HG03354 (cell line): ENCODE measurements around the gene SERPINB11.
A peak's percentile ranks its signal among the peaks of the same experiment; 100 is the strongest.
"Not testable (repeated sequence)": the region's sequence is repeated elsewhere in the genome, so short reads cannot be mapped to it uniquely, and the experiment has no call there.

Experiments
- ATAC-seq: cut with Tn5 transposase; IDR thresholded peaks from one replicate; pipeline ENCODE4 v1.9.1; 2021; ENCODE audit warnings: mild to moderate bottlenecking; ENCODE audit not compliant: unreplicated experiment, poor library complexity, severe bottlenecking

SERPINB11 gene, protein sequence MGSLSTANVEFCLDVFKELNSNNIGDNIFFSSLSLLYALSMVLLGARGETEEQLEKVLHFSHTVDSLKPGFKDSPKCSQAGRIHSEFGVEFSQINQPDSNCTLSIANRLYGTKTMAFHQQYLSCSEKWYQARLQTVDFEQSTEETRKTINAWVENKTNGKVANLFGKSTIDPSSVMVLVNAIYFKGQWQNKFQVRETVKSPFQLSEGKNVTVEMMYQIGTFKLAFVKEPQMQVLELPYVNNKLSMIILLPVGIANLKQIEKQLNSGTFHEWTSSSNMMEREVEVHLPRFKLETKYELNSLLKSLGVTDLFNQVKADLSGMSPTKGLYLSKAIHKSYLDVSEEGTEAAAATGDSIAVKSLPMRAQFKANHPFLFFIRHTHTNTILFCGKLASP

GRCh38 chr18:63702660-63703059 lies at the start of gene SERPINB11:
TSS of gene SERPINB11 (plus strand) at chr18:63702960. CDS start at chr18:63710194, 7,234 bp downstream.
- no peak for ATAC-seq

- ATAC-seq, result not testable (repeated sequence)
Measured at GRCh38 chr18:63658920-63659319, 43.8 kb upstream of the SERPINB11 start.

DNA sequence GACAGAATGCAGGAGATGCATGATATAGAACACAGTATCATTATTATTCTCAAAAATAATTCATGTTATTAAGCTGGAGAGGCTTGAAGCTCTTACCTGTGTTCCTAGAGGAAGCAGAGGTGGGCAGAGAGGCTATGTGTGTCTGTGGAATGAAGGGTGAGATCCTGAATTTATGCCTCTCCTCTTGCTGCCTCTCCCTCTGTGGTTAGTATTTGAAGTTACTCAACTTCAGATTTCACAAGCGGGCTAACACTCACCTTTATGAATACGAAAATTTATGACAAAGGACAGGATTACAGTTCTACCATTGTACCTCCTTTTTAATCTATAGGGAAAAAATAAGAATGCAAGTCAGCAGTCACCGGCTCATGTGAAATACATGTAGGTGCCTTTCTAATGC lies 41.0 kb upstream of the SERPINB11 start, which contains the start of gene SERPINB3:
Gene SERPINB3, minus strand, starts transcription at position 144 of the 400 bp plus-strand sequence. CDS start 677 bp downstream, outside the sequence.
- ATAC-seq, result not testable (repeated sequence)

GRCh38 chr18:63664571-63664970 lies 38.2 kb upstream of the SERPINB11 start:
- no peak for ATAC-seq

- peak; percentile 82 for ATAC-seq
Measured at GRCh38 chr18:63676526-63677323, 26.0 kb upstream of the SERPINB11 start.

GRCh38 chr18:63677500-63678225 lies 25.1 kb upstream of the SERPINB11 start:
- ATAC-seq, result no peak

DNA sequence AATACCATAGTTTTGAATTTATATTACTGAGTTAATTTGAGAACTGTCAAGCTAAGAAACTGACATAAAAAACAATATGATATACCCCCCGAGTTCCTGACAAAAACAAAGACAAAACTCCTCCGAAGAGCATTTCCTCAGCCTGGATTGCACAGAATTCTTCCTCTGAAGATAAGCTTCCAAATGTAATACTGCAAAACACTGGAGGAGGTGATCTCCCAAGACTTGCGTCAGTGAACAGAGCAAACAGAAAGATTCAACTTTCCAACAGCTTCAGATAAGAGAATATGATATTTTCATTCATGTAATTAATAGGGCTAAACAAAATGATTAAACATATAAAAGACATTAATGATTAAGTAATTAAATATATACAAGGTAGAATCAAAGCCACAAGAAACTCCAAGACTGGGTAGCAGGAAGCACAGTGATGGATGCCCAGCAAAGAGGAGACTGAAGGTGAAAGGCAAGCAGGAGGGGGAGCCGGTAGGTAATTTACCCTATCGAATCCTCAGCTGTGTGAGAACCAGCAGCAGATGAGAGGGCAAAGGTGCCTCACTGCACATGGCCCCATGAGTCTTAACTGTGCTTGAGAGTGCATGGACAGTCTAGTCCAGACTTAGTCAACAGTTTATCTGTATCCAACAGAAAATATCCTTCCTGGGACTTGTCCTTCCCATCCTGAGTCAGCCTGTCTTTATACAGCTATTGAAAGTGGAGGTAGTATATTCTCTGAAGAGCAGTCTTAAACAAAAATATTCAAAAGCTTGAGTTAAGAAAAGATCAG lies 22.7 kb upstream of the SERPINB11 start:
- no peak for ATAC-seq

- no peak for ATAC-seq
Measured at GRCh38 chr18:63681449-63682340, 21.1 kb upstream of the SERPINB11 start.

GRCh38 chr18:63683152-63683551 lies 19.6 kb upstream of the SERPINB11 start:
- ATAC-seq, result no peak

- no peak for ATAC-seq
Measured at GRCh38 chr18:63683890-63684289, 18.9 kb upstream of the SERPINB11 start.

DNA sequence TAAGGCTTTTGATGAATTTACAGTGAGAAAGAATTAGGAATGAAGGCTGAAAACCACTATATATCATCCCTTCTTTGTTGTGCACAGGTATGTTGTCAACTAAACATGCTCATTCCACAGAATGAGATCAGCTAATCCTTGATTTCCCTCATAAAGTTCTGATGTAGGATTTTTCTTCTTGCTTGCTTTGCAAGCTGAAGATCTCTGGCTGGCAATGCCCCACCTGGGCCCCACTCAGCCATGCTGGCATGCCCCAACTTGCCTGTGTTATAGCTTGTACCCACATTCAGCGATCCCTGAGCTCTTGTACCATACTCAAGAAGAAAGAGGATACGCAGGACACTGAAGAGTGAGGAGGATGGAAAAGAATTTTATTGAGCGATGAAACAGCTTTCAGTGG lies 18.0 kb upstream of the SERPINB11 start:
- ATAC-seq, result no peak

DNA sequence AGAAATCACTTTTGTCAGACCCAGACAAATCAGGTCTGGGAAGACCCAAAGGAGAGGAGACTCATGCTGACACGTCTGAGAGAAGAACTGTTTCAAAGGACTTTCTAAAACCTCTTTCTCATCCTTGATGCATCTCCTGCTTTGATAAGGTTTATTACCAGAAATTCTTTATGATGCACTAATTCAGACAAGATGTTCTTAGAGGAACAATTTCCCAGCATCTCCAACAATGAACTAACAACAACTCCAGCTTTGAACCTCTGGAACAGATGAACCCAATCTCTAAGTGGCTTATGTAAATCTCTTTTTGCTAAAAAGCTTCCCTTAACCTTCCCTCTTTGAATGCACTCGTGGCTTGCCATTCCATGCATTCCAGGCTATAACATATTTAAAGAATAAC lies 15.9 kb upstream of the SERPINB11 start:
- ATAC-seq, result no peak

DNA sequence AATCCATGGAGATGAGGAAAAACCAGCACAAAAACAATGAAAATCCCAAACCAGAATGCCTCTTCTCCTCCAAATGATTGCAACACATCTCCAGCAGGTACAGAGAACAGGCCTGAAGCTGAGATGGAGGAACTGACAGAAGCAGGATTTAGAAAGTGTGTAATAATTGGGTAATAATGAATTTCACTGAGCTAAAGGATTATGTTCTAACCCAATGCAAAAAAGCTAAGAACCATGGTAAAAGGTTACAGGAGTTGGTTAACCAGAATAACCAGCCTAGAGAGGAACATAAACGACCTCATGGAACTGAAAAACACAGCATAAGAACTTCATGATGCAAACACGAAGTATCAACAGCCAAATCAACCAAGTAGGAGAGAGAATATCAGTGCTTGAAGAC lies 13.7 kb upstream of the SERPINB11 start:
- ATAC-seq, result no peak

- no peak for ATAC-seq
Measured at GRCh38 chr18:63697097-63697660, 5.6 kb upstream of the SERPINB11 start.

DNA sequence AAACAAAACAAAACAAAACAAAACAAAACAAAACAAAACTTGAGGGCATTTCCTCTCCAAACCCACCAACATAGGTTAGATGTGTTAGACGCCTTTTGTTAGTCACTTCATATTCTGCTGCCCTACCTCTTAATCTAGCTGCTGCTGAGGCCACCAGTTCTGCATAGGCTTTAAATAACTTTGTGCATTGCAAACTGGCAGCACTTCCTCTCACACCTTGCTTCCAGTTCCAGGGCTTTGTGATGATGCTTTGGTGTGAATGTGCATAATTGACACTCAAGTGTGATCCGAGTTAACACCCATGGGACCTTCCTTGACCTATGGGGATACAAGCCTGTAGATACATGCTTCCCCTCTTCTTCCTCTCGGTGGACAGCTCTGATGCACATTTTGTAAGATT lies 2.3 kb upstream of the SERPINB11 start:
- ATAC-seq, result no peak

GRCh38 chr18:63701952-63702351 lies 808 bp upstream of the SERPINB11 start:
- ATAC-seq, result no peak

- ATAC-seq, result no peak
Measured at GRCh38 chr18:63705401-63705800, 2.6 kb downstream of the SERPINB11 start.

DNA sequence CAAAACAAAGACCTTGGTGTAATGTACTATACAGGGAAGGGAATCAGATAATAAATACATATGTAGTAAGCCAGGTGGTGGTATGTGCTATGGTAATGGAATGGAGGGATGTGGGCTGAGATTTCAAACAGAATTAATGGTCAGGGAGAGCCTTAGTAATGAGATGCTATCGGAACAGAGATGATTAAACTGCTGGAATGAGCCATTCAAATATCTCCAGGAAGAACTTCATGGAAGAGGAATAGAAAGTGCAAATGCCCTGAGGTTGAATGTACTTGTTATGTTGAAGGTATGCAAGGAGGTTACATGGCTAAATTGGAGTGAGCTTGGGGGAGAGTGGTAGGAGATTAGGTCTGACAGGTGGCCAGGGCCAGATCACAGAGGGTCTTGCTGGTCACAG lies 5.1 kb downstream of the SERPINB11 start:
- no peak for ATAC-seq
